HG02852 (cell line): ENCODE results near the gene CTIF.

Experiments used
- ATAC-seq: cut with Tn5 transposase; IDR thresholded peaks from one replicate; pipeline ENCODE4 v1.9.1; 2021; ENCODE audit warnings: mild to moderate bottlenecking, moderate library complexity; ENCODE audit not compliant: unreplicated experiment

The CTIF gene

GRCh38 chr18:48531908-48532307 is 6.9 kb upstream of the CTIF start:
- ATAC-seq = no peak

- ATAC-seq = no peak
Measured at GRCh38 chr18:48533340-48534070, 5.3 kb upstream of the CTIF start.

- ATAC-seq = no peak
Measured at GRCh38 chr18:48534364-48534763, 4.5 kb upstream of the CTIF start.

- ATAC-seq = no peak
Measured at GRCh38 chr18:48535956-48536355, 2.9 kb upstream of the CTIF start.

- no peak for ATAC-seq
Measured at GRCh38 chr18:48536516-48536915, 2.3 kb upstream of the CTIF start.

DNA sequence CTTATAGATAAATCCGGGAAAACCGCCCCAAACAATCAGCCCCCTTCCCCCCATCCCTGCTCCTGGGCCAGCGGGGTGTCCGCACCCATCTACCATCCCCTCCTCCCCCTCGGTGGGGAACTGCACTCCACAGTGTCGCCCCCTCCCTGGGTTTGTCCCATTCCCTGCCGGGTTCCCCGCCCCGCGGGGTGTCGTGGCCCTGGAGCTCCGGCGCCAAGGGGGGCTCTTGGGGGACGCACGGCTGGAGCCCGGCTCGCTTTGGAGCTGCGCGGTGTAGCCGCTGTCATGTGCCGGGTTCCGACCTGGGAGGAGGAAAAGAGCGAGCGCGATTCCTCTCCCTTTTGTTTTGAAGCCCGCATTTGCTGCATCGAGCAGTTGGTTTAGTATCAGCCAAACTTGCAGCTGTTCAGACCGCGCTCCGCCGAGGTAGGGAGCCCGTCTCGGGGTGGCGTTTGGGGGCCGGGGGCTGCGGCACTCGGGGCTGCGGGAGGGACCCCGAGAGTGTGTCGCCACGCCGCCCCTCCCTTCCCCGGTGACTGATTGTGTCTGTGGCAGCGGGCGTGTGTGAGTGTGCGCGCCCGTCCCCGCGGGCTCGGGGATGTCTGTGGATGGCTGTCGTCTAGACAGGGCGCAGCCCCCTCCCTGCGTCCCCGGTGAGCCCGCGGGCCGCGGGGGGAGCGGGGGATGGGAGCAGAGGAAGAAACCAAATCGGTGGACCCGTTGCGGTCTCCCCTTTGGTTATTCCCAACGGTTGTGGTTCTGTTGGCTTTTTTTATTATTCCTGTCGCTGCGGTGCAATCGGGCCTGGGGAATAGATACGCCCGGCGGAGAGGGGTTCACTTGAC is 797 bp downstream of the CTIF start:
- ATAC-seq = no peak

- ATAC-seq = peak; percentile 44
Measured at GRCh38 chr18:48540251-48541025, 1.6 kb downstream of the CTIF start.

- peak; percentile 37 for ATAC-seq
Measured at GRCh38 chr18:48541026-48541746, 2.4 kb downstream of the CTIF start.

- ATAC-seq = no peak
Measured at GRCh38 chr18:48541747-48542400, 3.0 kb downstream of the CTIF start.

- no peak for ATAC-seq
Measured at GRCh38 chr18:48542513-48543181, 3.8 kb downstream of the CTIF start.

DNA sequence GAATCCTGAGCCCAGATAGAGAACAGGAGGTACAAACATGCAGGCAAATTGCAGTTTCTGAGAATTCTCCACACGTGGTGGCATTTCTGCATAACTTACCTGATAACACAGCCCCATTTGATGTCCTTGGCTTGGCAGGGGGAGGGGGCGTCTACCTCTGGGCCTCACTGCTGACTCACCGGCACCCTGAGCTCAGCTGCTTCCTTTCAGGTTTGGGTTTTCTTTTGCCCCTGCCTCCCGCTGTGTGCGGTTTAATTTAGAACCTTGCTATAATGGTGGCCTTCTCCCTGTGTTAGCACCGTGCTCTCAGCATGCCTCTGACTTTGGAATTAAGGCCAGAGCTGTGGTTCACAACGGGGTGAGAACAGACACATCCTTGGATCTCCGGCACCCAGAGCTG is 4.4 kb downstream of the CTIF start:
- ATAC-seq = no peak

GRCh38 chr18:48544116-48544515 is 5.3 kb downstream of the CTIF start:
- ATAC-seq = no peak

GRCh38 chr18:48544661-48545415 is 6.0 kb downstream of the CTIF start:
- no peak for ATAC-seq

GRCh38 chr18:48545757-48546321 is 7.0 kb downstream of the CTIF start:
- ATAC-seq = no peak

GRCh38 chr18:48546396-48546795 is 7.6 kb downstream of the CTIF start:
- ATAC-seq = no peak

- ATAC-seq = no peak
Measured at GRCh38 chr18:48547531-48547981, 8.7 kb downstream of the CTIF start.

DNA sequence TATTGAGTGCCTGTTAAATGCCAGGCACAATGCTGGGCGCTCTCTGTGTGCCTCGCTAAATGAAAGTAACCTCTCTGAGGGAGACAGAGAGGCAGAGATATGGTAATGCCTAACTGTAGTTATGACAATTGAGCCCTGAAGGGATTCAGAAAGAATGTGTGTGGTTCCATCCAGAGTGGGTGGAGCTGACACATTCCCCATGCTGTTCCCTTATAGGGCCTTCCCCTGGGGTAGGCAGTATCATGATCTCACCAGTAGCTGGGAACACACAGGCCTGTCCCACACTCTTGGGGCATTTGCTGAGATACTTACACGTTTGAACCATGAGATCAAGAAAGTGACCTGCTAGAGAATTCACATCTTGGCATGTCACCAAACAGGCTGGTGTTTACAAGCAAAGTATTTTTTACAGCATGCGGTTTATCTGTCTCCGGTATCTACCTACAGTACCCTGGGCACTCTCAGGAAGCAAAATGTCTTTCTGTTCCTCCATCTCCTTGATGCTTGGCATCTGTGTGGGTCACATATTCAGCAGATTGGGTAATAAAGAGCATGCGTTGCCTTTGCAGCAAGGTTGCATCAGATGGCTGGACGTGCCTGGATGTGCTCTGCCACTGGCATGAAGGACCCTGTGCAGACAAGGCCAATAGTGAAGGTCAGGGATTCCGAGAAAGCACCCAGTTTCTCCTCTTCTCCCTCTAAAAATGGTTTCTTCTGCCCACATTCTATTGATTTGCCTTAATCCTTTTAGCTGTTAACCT is 9.4 kb downstream of the CTIF start:
- no peak for ATAC-seq

DNA sequence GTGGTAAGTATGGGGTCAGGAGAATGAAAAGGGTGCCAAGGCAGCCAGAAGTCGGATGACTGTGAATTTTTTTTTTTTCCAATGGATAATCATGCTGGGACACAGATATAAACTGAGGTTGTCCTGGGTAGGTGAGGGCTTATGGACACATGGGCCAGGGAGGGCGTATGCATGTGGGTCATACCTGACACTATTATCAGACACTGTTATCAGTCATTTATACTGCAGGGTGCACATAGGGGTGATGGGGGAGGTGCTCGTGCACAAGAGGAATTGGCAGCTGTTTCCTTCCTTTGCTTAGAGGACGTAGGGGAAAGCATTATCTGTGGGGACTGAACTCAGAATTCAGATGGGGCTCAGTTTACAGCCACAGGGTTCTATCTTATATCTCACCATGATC is 10.1 kb downstream of the CTIF start:
- no peak for ATAC-seq
